HEK293 (cell line): ENCODE measurements around the gene MRPL23.

Source experiments
- CTCF ChIA-PET: fragments of 350-600 bp; formaldehyde crosslinking; extraction: SDS; loops from one replicate; lab custom pipeline; 2021; ENCODE audit warnings: antibody characterized with exemption; lab: Yijun Ruan, JAX
- POLR2A ChIA-PET: fragments of 300-600 bp; formaldehyde crosslinking; extraction: SDS; loops from one replicate; lab custom pipeline; 2020; ENCODE audit warnings: antibody characterized with exemption, inconsistent platforms; lab: Yijun Ruan, JAX
- H3K27ac ChIP-seq: fragments of 200-500 bp; sonication (Bioruptor generic); 2 replicates; pipeline ENCODE4 v1.5.1; 2014; ENCODE audit warnings: low read depth, low read length, control low read depth, inconsistent platforms; ENCODE audit errors: extremely low read depth
- H3K36me3 ChIP-seq, 2 experiments: fragments of 200-500 bp in 1 of 2; sonication (Bioruptor generic) in 1 of 2; 1 replicate in 1 of 2; 2 replicates in 1 of 2; pipeline ENCODE4 v1.5.1; 2014 to 2017; ENCODE audit warnings: inconsistent platforms in 2 of 2, low read length in 2 of 2; ENCODE audit not compliant: control insufficient read depth in 2 of 2, insufficient read depth in 1 of 2
- H3K4me1 ChIP-seq: fragments of 200-500 bp; sonication (Bioruptor generic); 2 replicates; pipeline ENCODE4 v1.5.1; 2014; ENCODE audit warnings: mild to moderate bottlenecking, low read length, inconsistent platforms; ENCODE audit not compliant: control insufficient read depth, insufficient read depth
- H3K4me3 ChIP-seq: 2 replicates; pipeline ENCODE4 v1.5.1; 2011; ENCODE audit warnings: low read depth, mild to moderate bottlenecking, control low read depth, low read length, moderate library complexity
- H3K9me3 ChIP-seq: fragments of 200-500 bp; sonication (Bioruptor generic); 2 replicates; pipeline ENCODE4 v1.5.1; 2014; ENCODE audit warnings: low read depth, low read length, inconsistent platforms; ENCODE audit not compliant: control insufficient read depth, insufficient read depth
- GLIS2 ChIP-seq: fragments of 450-650 bp; formaldehyde crosslinking; IDR thresholded peaks from 2 replicates; pipeline ENCODE4 v1.5.1; 2016; ENCODE audit warnings: missing biosample characterization, missing genetic modification characterization
- INSM2 ChIP-seq: fragments of 450-650 bp; formaldehyde crosslinking; IDR thresholded peaks from 2 replicates; pipeline ENCODE4 v1.5.1; 2016; ENCODE audit warnings: missing biosample characterization, missing genetic modification characterization
- SP2 ChIP-seq: fragments of 450-650 bp; formaldehyde crosslinking; IDR thresholded peaks from 2 replicates; pipeline ENCODE4 v1.5.1; 2016; ENCODE audit warnings: missing biosample characterization, missing genetic modification characterization
- ZBTB21 ChIP-seq: fragments of 450-650 bp; formaldehyde crosslinking; IDR thresholded peaks from 2 replicates; pipeline ENCODE4 v1.5.1; 2017; ENCODE audit warnings: missing biosample characterization, missing genetic modification characterization
- ZBTB6 ChIP-seq: fragments of 450-650 bp; formaldehyde crosslinking; IDR thresholded peaks from 2 replicates; pipeline ENCODE4 v1.5.1; 2017; ENCODE audit warnings: missing biosample characterization, missing genetic modification characterization
- ZNF133 ChIP-seq: fragments of 450-650 bp; formaldehyde crosslinking; IDR thresholded peaks from 2 replicates; pipeline ENCODE4 v1.5.1; 2016; ENCODE audit warnings: missing biosample characterization, missing genetic modification characterization
- ZNF184 ChIP-seq: fragments of 450-650 bp; IDR thresholded peaks from 2 replicates; pipeline ENCODE4 v1.5.1; 2018; ENCODE audit warnings: missing biosample characterization, mild to moderate bottlenecking, missing genetic modification characterization
- ZNF202 ChIP-seq: fragments of 450-650 bp; formaldehyde crosslinking; IDR thresholded peaks from 2 replicates; pipeline ENCODE4 v1.5.1; 2016; ENCODE audit warnings: missing biosample characterization, missing genetic modification characterization, borderline replicate concordance
- ZNF248 ChIP-seq: fragments of 450-650 bp; formaldehyde crosslinking; IDR thresholded peaks from 2 replicates; pipeline ENCODE4 v1.5.1; 2017; ENCODE audit warnings: missing biosample characterization, missing genetic modification characterization
- ZNF274 ChIP-seq, 2 experiments: fragments of 200-500 bp in 1 of 2; fragments of 450-650 bp in 1 of 2; sonication (Bioruptor generic) in 1 of 2; formaldehyde crosslinking in 1 of 2; IDR thresholded peaks; 2 replicates each; pipeline versions ENCODE4 v1.5.1 to v1.6.1; 2014 to 2016; ENCODE audit warnings: borderline replicate concordance in 1 of 2, inconsistent platforms in 1 of 2, low read length in 1 of 2, missing biosample characterization in 1 of 2, missing genetic modification characterization in 1 of 2
- ZNF311 ChIP-seq: fragments of 450-650 bp; formaldehyde crosslinking; IDR thresholded peaks from 2 replicates; pipeline ENCODE4 v1.5.1; 2017; ENCODE audit warnings: missing biosample characterization, missing genetic modification characterization, borderline replicate concordance
- ZNF366 ChIP-seq: fragments of 450-650 bp; formaldehyde crosslinking; conservative IDR thresholded peaks from 2 replicates; pipeline ENCODE4 v1.5.1; 2016; ENCODE audit warnings: missing biosample characterization, missing genetic modification characterization
- ZNF391 ChIP-seq: fragments of 450-650 bp; formaldehyde crosslinking; IDR thresholded peaks from 2 replicates; pipeline ENCODE4 v1.5.1; 2016; ENCODE audit warnings: low read depth, missing biosample characterization, missing genetic modification characterization, borderline replicate concordance
- ZNF560 ChIP-seq: fragments of 450-650 bp; formaldehyde crosslinking; IDR thresholded peaks from 2 replicates; pipeline ENCODE4 v1.5.1; 2017; ENCODE audit warnings: missing biosample characterization, missing genetic modification characterization, borderline replicate concordance
- ZNF623 ChIP-seq: fragments of 450-650 bp; formaldehyde crosslinking; IDR thresholded peaks from 2 replicates; pipeline ENCODE4 v1.5.1; 2016; ENCODE audit warnings: missing biosample characterization, missing genetic modification characterization
- ZNF624 ChIP-seq: fragments of 450-650 bp; formaldehyde crosslinking; IDR thresholded peaks from 2 replicates; pipeline ENCODE4 v1.5.1; 2017; ENCODE audit warnings: missing biosample characterization, missing genetic modification characterization
- ZNF658 ChIP-seq: fragments of 450-650 bp; formaldehyde crosslinking; IDR thresholded peaks from 2 replicates; pipeline ENCODE4; 2016; ENCODE audit warnings: missing biosample characterization, missing genetic modification characterization
- ZNF768 ChIP-seq: fragments of 450-650 bp; formaldehyde crosslinking; IDR thresholded peaks from 2 replicates; pipeline ENCODE4 v1.5.1; 2018; ENCODE audit warnings: missing biosample characterization, mild to moderate bottlenecking, missing genetic modification characterization
- ZSCAN16 ChIP-seq: fragments of 450-650 bp; formaldehyde crosslinking; IDR thresholded peaks from 2 replicates; pipeline ENCODE4 v1.5.1; 2016; ENCODE audit warnings: missing biosample characterization, missing genetic modification characterization
- ZSCAN18 ChIP-seq: fragments of 450-650 bp; formaldehyde crosslinking; IDR thresholded peaks from 2 replicates; pipeline ENCODE4 v1.5.1; 2016; ENCODE audit warnings: missing biosample characterization, missing genetic modification characterization

Gene MRPL23

GRCh38 chr11:1919391-1920127 is 27.6 kb upstream of the MRPL23 start, which contains the start of gene TNNT3:
TSS of gene TNNT3 (plus strand) at chr11:1919703. CDS start at chr11:1922875, 3,172 bp downstream.
- no peak within 1 kb of the TSS for H3K4me3 ChIP-seq
- no peak for TF ChIP-seq ZNF658 (tag by site-specific recombination)
- TF ChIP-seq ZSCAN16 (tag by site-specific recombination) = no peak
- no peak for TF ChIP-seq ZNF623 (tag by site-specific recombination)
- no peak for TF ChIP-seq ZNF768 (tag by site-specific recombination)
- TF ChIP-seq ZBTB6 = no peak
- no peak for TF ChIP-seq ZNF391
- TF ChIP-seq ZNF133 (tag by site-specific recombination) = no peak
- TF ChIP-seq ZNF560 = no peak
- no peak for TF ChIP-seq ZNF248 (tag by site-specific recombination)
- TF ChIP-seq GLIS2 (tag by site-specific recombination) = no peak
- no peak for TF ChIP-seq ZNF311 (tag by site-specific recombination)
- TF ChIP-seq, all 188 proteins: peak for 0

GRCh38 chr11:1920128-1920908 is 26.8 kb upstream of the MRPL23 start:
- CTCF ChIA-PET = interaction anchor here (0.6 to 3.4 kb wide), 4 partner anchors 38 to 341 kb away, joined by 3 to 12 read pairs (median 3); no protein-coding TSS in a partner anchor
- no peak overlapping the region for H3K27ac ChIP-seq

More at GRCh38 chr11:1919391-1920127, 27.6 kb upstream of the MRPL23 start, which contains the start of gene TNNT3:
- Histone ChIP-seq H3K36me3 (no peaks in the 10 kb centered on the region), H3K4me1 (no peaks in the 10 kb centered on the region), H3K9me3 (no peaks in the 10 kb centered on the region), H3K27ac (no peak within 1 kb of the TSS)
- ChIA-PET CTCF (interaction anchor here (0.6 to 0.8 kb wide), 3 partner anchors 53 to 340 kb away, joined by 3 read pairs; no protein-coding TSS in a partner anchor), POLR2A (interaction anchor here (0.6 to 0.7 kb wide), 2 partner anchors 28 to 481 kb away, joined by 3 read pairs; partner anchors contain the start of genes PRR33 and TSSC4)

More at GRCh38 chr11:1920128-1920908, 26.8 kb upstream of the MRPL23 start:
- no peaks in the 10 kb centered on the region for H3K4me1 ChIP-seq
- TF ChIP-seq ZBTB21 (tag by site-specific recombination) (no peak), ZSCAN18 (tag by site-specific recombination) (no peak), SP2 (tag by site-specific recombination) (no peak), ZNF274 (IDR thresholded peaks at IDR 0.05; ENCODE audit: low read length) (no peak), ZNF274 (tag by site-specific recombination; IDR thresholded peaks at IDR 0.05; ENCODE audit: borderline replicate concordance) (no peak), INSM2 (tag by site-specific recombination) (no peak), ZNF366 (tag by site-specific recombination) (no peak), ZNF184 (tag by site-specific recombination) (no peak), ZNF202 (tag by site-specific recombination) (no peak), ZNF560 (no peak), ZNF624 (no peak)
- no peaks in the 10 kb centered on the region for H3K9me3 ChIP-seq
- POLR2A ChIA-PET = interaction anchor here (0.7 kb wide), 1 partner anchor 29 kb away, joined by 3 read pairs; the partner anchor contains the start of gene PRR33
- H3K36me3 ChIP-seq = no peaks in the 10 kb centered on the region
- H3K4me3 ChIP-seq = no peak overlapping the region
